Large intestine (tissue), 3 donors: Measurements from ENCODE around the gene NTM. TPM values are rescaled to one million over a fixed set of nuclear protein-coding genes. Genes with fewer than 3 reads are reported as not detected.

Experiments used
- DNase-seq, 2 donors: peaks; one replicate each; pipeline versions ENCODE4 v3.0.0 to v3.0.0-alpha.2; 2013
- H3K27ac ChIP-seq: one replicate; pipeline ENCODE4 v1.5.1; 2013; ENCODE audit warnings: low read length
- H3K27me3 ChIP-seq: 2 replicates; pipeline ENCODE4 v1.6.1; 2013; ENCODE audit warnings: low read length; ENCODE audit not compliant: control insufficient read depth, insufficient read depth
- H3K36me3 ChIP-seq: 2 replicates; pipeline ENCODE4 v1.6.1; 2013; ENCODE audit warnings: low read length; ENCODE audit not compliant: control insufficient read depth, insufficient read depth
- H3K4me1 ChIP-seq: one replicate; pipeline ENCODE4 v1.6.1; 2013; ENCODE audit warnings: low read length; ENCODE audit not compliant: control insufficient read depth, insufficient read depth
- H3K4me3 ChIP-seq: one replicate; pipeline ENCODE4 v1.5.1; 2013; ENCODE audit warnings: low read length
- H3K9me3 ChIP-seq: one replicate; pipeline ENCODE4 v1.6.1; 2013; ENCODE audit warnings: mild to moderate bottlenecking, low read depth, low read length, moderate library complexity; ENCODE audit not compliant: control insufficient read depth
- WGBS: methylation state at CpG from one replicate; pipeline ENCODE4 v1.1.5; 2013; ENCODE audit warnings: low lambda C conversion rate; ENCODE audit not compliant: insufficient coverage; 5-methylcytosine and 5-hydroxymethylcytosine counted together
- polyA plus RNA-seq: library from polyadenylated mRNA; unstranded; fragments of 120-200 nt; gene quantifications from one replicate; pipeline ENCODE4 v1.2.1, GENCODE V29; 2013

NTM gene
- polyA plus RNA-seq, 1 donor = 17.2 TPM

- WGBS = no CpG with 5 or more reads among the region's 1 CpG
Observed at GRCh38 chr11:131999955-132000354, 629.5 kb downstream of the NTM start.

GRCh38 chr11:132005887-132006286, 635.5 kb downstream of the NTM start:
- no peaks in the 10 kb centered on the region for H3K9me3 ChIP-seq
- H3K27ac ChIP-seq = no peak overlapping the region
- peaks cover 5% of the 10 kb centered on the region for H3K27me3 ChIP-seq
- H3K4me3 ChIP-seq = no peak overlapping the region
- no peak for DNase-seq
- no peaks in the 10 kb centered on the region for H3K36me3 ChIP-seq
- WGBS = 80% methylated on average over 1 of the region's 4 CpGs
- no peaks in the 10 kb centered on the region for H3K4me1 ChIP-seq

More at GRCh38 chr11:131999955-132000354, 629.5 kb downstream of the NTM start:
- DNase-seq = no peak
- Histone ChIP-seq H3K9me3 (peaks cover 4% of the 10 kb centered on the region), H3K4me3 (no peak overlapping the region), H3K36me3 (no peaks in the 10 kb centered on the region), H3K27ac (no peak overlapping the region), H3K4me1 (peaks cover 22% of the 10 kb centered on the region), H3K27me3 (no peaks in the 10 kb centered on the region)

GRCh38 chr11:132006884-132007580, 636.6 kb downstream of the NTM start:
- peaks cover 5% of the 10 kb centered on the region for H3K27me3 ChIP-seq
- H3K36me3 ChIP-seq = no peaks in the 10 kb centered on the region
- H3K9me3 ChIP-seq = no peaks in the 10 kb centered on the region
- H3K4me3 ChIP-seq = no peak overlapping the region
- no CpG with 5 or more reads among the region's 7 CpGs for WGBS
- no peak overlapping the region for H3K27ac ChIP-seq
- no peaks in the 10 kb centered on the region for H3K4me1 ChIP-seq
- DNase-seq = no peak

DNA sequence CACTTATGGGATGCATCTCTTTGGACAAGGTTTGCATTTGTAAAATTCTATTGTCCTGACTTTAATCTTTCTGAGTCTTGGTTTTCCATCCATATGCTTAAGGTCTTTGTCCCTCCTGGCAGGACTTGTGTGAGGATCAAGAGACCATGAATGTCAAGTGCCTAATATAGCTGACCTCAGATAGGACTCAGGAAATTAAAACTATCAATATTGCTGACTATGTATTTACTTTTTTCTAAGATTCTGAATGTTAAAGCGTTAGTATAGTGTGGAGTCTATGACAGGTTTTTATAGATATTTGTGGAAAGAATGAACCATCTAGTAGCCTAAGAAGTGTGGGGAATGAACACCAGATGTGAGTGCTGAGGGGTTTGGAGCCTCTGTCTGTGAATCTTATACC, 637.8 kb downstream of the NTM start:
- H3K36me3 ChIP-seq = no peaks in the 10 kb centered on the region
- no peaks in the 10 kb centered on the region for H3K4me1 ChIP-seq
- H3K27ac ChIP-seq = no peak overlapping the region
- WGBS = 60% methylated on average over 1 of the region's 1 CpG
- H3K4me3 ChIP-seq = no peak overlapping the region
- DNase-seq = no peak
- H3K9me3 ChIP-seq = no peaks in the 10 kb centered on the region
- peaks cover 5% of the 10 kb centered on the region for H3K27me3 ChIP-seq

GRCh38 chr11:132008872-132009271, 638.5 kb downstream of the NTM start:
- WGBS = no CpG with 5 or more reads among the region's 4 CpGs
- H3K4me1 ChIP-seq = no peaks in the 10 kb centered on the region

DNA sequence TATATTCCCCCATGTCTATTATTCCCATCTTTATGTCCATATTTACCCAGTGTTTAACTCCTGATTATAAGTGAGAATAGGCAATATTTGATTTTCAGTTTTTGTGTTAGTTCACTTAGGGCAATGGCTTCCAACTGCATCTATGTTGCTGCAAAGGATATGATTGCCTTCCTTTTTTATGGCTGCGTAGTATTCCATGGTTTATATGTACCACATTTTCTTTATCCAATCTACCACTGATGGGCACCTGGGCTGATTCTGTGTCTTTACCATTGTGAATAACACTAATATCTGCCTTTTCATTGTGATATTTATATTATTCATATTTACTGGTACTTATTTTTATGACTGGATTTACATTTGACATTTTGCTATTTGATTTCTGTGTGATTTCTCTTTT, 649.6 kb downstream of the NTM start:
- Histone ChIP-seq H3K27me3 (no peaks in the 10 kb centered on the region), H3K36me3 (no peaks in the 10 kb centered on the region), H3K27ac (no peak overlapping the region), H3K9me3 (no peaks in the 10 kb centered on the region), H3K4me3 (no peak overlapping the region), H3K4me1 (no peaks in the 10 kb centered on the region)
- DNase-seq = no peak
- WGBS = no CpG with 5 or more reads among the region's 1 CpG

More at GRCh38 chr11:132008872-132009271, 638.5 kb downstream of the NTM start:
- DNase-seq = no peak
- Histone ChIP-seq H3K27ac (no peak overlapping the region), H3K9me3 (no peaks in the 10 kb centered on the region), H3K4me3 (no peak overlapping the region), H3K27me3 (peaks cover 5% of the 10 kb centered on the region), H3K36me3 (no peaks in the 10 kb centered on the region)

DNA sequence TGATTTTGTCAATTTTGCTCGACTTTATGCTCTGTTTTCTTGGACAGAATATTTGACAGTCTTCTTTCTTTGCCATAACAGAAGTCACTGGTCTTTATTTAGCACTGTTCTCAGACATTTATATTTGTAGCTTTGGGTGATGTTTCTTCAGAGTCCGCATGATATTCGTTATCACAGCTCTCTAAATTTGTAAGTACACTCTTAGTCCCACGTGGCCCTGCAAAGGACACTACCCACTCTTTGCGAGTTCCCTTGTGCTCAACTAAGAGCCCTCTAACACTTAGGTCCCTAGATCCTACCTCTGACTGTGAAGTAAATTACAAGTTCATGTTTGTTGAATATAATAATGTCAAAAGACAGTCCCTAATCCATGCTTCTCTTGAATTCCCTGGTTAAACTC, 651.9 kb downstream of the NTM start:
- Histone ChIP-seq H3K27me3 (peaks cover 2% of the 10 kb centered on the region), H3K4me1 (no peaks in the 10 kb centered on the region), H3K4me3 (no peak overlapping the region), H3K36me3 (no peaks in the 10 kb centered on the region), H3K27ac (no peak overlapping the region), H3K9me3 (no peaks in the 10 kb centered on the region)
- 88% methylated on average over 1 of the region's 5 CpGs for WGBS
- DNase-seq = no peak

GRCh38 chr11:132022733-132023478, 652.5 kb downstream of the NTM start:
- no peak for DNase-seq
- Histone ChIP-seq H3K4me1 (no peaks in the 10 kb centered on the region), H3K27ac (no peak overlapping the region), H3K9me3 (no peaks in the 10 kb centered on the region), H3K4me3 (no peak overlapping the region), H3K36me3 (no peaks in the 10 kb centered on the region), H3K27me3 (peaks cover 2% of the 10 kb centered on the region)
- WGBS = no CpG with 5 or more reads among the region's 6 CpGs

- Histone ChIP-seq H3K4me1 (no peaks in the 10 kb centered on the region), H3K4me3 (no peak overlapping the region), H3K27ac (no peak overlapping the region), H3K36me3 (no peaks in the 10 kb centered on the region), H3K27me3 (peaks cover 2% of the 10 kb centered on the region), H3K9me3 (no peaks in the 10 kb centered on the region)
- peak in 1 of 2 donors; percentile 10 for DNase-seq
- WGBS = no CpG with 5 or more reads among the region's 8 CpGs
Observed at GRCh38 chr11:132024587-132025295, 654.3 kb downstream of the NTM start.

DNA sequence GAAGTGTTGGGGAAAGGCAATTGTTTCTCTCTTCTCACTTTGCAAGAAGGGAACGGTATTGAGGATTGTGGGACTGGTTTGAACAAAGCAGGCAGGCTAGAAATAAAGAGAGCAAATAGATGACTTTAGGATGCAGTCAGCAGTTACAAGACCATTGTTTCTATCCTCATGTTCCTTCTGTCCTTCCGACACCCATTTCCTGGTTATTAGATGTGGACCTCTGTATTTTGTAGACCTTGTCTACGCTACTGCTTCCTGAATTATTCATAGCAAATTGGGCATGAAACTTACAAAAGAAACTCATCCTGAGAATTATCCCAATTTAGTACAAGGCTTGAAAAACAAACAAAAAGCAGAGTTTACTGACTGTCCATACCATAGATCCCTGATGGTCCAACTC, 656.3 kb downstream of the NTM start:
- peaks cover 2% of the 10 kb centered on the region for H3K27me3 ChIP-seq
- no peak overlapping the region for H3K4me3 ChIP-seq
- no peak for DNase-seq
- H3K9me3 ChIP-seq = no peaks in the 10 kb centered on the region
- H3K27ac ChIP-seq = no peak overlapping the region
- no peaks in the 10 kb centered on the region for H3K4me1 ChIP-seq
- no CpG with 5 or more reads among the region's 3 CpGs for WGBS
- no peaks in the 10 kb centered on the region for H3K36me3 ChIP-seq
